GM12891 (cell line): ENCODE results near the gene CTCF.

Source experiments
- DNase-seq: peaks from one replicate; pipeline ENCODE4 v3.0.0; 2011; ENCODE audit warnings: low spot score; ENCODE audit not compliant: insufficient read length
- FAIRE-seq: peaks from 2 replicates; lab custom pipeline; 2011; peaks lifted over from hg19 to GRCh38; lab: Jason Lieb, UNC
- PAX5 ChIP-seq: IDR thresholded peaks from 2 replicates; pipeline ENCODE4 v1.6.1; 2011; ENCODE audit warnings: low read length, moderate library complexity, mild to moderate bottlenecking; ENCODE audit not compliant: insufficient read depth, severe bottlenecking
- POLR2A ChIP-seq: IDR thresholded peaks from 2 replicates; pipeline ENCODE4 v1.6.1; 2011; ENCODE audit warnings: low read depth, low read length, control low read depth
- POLR2AphosphoS5 ChIP-seq: IDR thresholded peaks from 2 replicates; pipeline ENCODE4 v1.6.1; 2011; ENCODE audit warnings: low read depth, low read length, control low read depth
- POU2F2 ChIP-seq: IDR thresholded peaks from 2 replicates; pipeline ENCODE4 v1.6.1; 2011; ENCODE audit warnings: low read depth, mild to moderate bottlenecking, control low read depth, low read length, moderate library complexity
- SPI1 ChIP-seq: IDR thresholded peaks from 2 replicates; pipeline ENCODE4 v1.6.1; 2011; ENCODE audit warnings: low read depth, low read length, control low read depth
- TAF1 ChIP-seq: IDR thresholded peaks from 2 replicates; pipeline ENCODE4 v1.6.1; 2011; ENCODE audit warnings: low read depth, low read length, control low read depth

The CTCF gene

DNA sequence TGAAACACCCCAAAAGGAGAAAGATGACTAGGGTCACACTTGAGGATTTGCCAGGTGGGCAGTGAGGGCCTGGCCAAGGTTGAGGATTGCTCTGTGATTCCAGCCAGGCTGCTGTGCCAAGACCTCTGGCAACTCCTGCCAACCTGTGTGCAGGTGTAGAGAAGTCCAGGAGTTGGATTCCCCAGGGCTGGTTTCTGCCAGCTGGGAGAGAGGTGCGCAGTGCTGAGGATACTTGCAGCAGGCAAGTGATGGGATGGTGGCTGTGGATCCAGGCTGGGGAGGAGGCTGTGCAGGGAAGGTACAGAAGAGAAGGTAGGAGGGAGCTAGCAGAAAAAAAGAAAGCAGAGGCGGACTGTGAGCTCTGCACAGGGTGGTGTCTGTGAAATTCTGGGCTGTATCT, 27.1 kb upstream of the CTCF start:
- no peak for TF ChIP-seq POU2F2
- no peak for TF ChIP-seq SPI1
- no peak for TF ChIP-seq TAF1
- no peak for TF ChIP-seq POLR2A
- DNase-seq, result no peak
- no peak for FAIRE-seq

DNA sequence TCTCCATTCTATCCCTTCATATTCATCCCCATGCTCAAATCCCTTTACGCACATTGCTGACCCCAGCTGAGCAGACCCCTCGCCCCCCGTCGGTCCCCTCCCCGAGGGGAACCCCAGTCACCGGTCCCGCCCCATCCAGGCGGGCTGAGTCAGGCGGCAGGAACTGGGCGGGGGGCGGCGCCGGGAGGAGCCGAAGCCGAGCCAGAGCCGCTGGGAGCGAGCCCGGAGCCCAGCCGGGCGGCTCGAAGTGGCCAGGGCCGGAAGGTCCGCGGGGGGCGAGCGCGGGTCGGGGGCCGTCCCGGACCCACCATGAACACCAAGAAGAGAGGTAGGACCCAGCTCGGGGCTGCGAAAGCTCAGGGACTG, 25.1 kb upstream of the CTCF start:
- no peak for DNase-seq
- peak; percentile 26 for FAIRE-seq
- no peak for TF ChIP-seq POU2F2
- no peak for TF ChIP-seq POLR2A
- no peak for TF ChIP-seq POLR2AphosphoS5
- TF ChIP-seq TAF1, result no peak
- TF ChIP-seq SPI1, result no peak
- TF ChIP-seq PAX5, result no peak

DNA sequence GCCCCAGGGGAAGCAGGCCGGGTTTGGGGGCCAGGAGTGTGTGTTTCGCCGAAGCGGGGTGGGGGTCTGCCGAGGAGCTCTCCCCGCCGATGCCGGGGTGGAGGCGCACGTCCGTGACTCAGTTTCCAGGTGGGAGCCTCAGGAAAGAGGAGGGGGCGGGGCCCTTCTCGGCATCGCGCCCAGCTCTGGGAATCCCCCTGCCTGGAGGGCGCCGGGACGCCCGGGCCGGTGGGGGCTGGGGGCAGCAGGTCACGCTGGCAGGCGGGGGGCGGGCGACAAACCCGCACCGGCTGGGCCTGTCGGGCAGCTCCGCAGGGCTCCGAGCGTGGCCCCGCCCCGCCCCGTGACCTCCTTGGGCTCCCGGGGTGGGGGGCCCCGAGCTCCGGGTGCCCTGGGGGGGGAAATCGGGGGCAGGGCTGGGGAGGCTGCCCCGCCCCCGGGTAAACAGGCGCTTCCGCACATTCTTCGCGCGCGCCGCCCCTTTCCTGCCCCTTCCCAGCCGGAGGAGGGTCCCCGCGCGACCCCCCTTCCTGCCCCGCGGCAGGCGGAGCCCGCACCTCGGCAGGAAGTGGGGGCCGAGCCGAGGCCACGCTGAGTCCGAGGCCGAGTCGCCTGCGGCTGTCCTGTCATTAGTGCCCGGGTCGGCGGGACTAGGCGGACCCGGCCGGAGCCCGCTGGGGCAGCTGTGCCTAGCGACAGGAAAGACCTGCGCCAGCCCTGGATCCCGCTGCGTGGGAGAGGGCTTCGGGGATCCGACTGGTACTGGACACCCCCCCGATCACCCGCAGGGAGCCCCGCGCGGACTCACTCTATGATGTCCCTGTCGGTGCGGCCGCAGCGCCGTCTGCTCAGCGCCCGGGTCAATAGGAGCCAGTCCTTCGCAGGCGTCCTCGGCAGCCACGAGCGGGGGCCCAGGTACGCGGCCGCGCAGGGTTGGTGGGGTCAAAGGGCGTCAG, 24.4 kb upstream of the CTCF start:
- peak; percentile 64 for FAIRE-seq
- DNase-seq, result peak; percentile 74
- TF ChIP-seq SPI1 (no peak), POLR2AphosphoS5 (no peak), PAX5 (no peak), POLR2A (no peak), TAF1 (no peak)

DNA sequence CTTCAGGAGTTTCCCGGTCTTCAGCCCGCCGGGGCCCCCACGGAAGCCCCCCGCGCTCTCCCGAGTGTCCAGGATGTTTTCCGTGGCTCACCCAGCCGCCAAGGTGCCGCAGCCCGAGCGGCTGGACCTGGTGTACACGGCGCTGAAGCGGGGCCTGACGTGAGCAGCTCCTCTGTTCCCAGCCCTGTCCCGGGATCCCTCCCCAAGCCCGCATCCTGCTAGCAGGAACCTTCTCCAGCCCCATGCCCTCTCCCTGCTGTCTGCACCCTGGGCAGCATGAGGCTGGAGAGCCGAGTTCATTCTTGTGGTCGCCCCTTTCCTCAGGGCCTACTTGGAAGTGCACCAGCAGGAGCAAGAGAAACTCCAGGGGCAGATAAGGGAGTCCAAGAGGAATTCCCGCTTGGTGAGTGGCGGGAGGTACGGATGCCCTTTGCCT, 23.6 kb upstream of the CTCF start:
- DNase-seq (no peak), FAIRE-seq (peak; percentile 47)
- no peak for TF ChIP-seq POU2F2
- TF ChIP-seq POLR2AphosphoS5, result no peak
- no peak for TF ChIP-seq PAX5
- TF ChIP-seq POLR2A, result no peak
- no peak for TF ChIP-seq SPI1
- no peak for TF ChIP-seq TAF1

DNA sequence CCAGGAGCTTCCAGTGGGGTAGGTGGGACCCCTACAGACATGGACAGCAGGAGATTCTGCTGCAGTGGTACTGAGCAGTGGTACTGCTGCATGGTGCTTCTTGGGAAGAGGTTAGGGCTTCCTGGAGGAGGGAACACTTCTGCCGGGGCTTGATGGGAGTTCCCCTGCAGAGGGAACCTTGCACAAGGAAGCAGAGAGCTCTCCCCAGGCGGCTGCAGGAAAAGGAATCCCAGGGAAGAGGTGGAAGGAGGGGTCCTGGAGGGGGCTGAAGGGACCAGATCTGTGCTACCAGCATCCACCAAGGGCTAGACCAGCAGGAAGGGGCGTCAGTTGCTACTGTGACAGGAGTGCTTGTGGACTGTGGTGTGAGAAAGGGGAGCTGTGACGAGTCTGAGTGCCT, 23.1 kb upstream of the CTCF start:
- DNase-seq (no peak), FAIRE-seq (peak; percentile 40)
- TF ChIP-seq SPI1 (no peak), POLR2A (no peak)

DNA sequence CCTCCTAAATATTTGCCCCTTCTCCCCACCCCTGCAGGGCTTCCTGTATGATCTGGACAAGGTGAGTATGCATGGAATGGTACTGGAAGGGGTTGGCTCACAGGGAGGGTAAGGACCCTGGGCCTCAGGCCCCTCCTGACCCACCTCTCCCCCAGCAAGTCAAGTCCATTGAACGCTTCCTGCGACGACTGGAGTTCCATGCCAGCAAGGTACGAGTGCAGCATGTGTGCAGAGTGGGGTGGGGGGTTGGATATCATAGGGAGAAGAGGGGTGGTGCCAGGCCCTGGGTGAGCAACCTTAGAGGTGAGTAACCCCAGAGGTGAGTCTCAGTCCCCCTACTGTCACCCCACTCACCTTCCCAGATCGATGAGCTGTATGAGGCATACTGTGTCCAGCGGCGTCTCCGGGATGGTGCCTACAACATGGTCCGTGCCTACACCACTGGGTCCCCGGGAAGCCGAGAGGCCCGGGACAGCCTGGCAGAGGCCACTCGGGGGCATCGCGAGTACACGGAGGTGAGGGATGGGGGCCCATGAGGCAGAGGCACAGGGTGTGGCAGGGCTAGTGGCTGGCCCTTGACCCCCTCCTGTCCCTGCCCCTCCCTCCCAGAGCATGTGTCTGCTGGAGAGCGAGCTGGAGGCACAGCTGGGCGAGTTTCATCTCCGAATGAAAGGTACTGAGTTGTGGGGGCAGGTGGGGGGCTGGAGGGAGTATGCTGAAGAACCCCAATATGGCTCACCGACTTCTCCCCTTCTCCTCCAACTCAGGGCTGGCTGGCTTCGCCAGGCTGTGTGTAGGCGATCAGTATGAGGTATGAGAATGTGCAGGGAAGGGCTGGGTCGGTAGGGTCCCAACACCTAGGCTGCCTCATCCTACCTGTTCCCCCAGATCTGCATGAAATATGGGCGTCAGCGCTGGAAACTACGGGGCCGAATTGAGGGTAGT, 22.4 kb upstream of the CTCF start:
- FAIRE-seq, result no peak
- no peak for TF ChIP-seq TAF1
- no peak for TF ChIP-seq POLR2AphosphoS5
- no peak for TF ChIP-seq SPI1
- TF ChIP-seq POLR2A, result no peak
- TF ChIP-seq PAX5, result no peak
- no peak for TF ChIP-seq POU2F2
- no peak for DNase-seq

DNA sequence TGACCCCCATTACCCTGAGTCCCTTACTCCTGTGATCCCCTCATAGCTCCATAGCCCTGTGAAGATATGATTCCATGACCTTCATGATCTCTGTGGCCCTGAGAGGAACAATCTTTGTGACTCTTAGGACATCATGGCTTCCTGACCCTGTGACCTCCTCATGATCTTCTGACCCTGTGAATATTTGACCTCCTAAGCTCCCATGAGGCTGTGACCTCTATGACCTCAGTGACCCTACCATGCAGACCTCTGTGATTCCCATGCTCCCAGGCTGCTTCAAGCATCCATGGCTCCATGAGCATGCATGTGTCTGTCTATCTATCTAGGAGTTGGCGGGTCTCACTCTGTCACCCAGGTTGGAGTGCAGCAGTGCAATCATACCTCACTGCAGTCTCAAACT, 21.6 kb upstream of the CTCF start:
- no peak for FAIRE-seq
- TF ChIP-seq POU2F2, result no peak
- TF ChIP-seq POLR2AphosphoS5, result no peak
- no peak for TF ChIP-seq SPI1
- TF ChIP-seq TAF1, result no peak
- DNase-seq, result no peak

DNA sequence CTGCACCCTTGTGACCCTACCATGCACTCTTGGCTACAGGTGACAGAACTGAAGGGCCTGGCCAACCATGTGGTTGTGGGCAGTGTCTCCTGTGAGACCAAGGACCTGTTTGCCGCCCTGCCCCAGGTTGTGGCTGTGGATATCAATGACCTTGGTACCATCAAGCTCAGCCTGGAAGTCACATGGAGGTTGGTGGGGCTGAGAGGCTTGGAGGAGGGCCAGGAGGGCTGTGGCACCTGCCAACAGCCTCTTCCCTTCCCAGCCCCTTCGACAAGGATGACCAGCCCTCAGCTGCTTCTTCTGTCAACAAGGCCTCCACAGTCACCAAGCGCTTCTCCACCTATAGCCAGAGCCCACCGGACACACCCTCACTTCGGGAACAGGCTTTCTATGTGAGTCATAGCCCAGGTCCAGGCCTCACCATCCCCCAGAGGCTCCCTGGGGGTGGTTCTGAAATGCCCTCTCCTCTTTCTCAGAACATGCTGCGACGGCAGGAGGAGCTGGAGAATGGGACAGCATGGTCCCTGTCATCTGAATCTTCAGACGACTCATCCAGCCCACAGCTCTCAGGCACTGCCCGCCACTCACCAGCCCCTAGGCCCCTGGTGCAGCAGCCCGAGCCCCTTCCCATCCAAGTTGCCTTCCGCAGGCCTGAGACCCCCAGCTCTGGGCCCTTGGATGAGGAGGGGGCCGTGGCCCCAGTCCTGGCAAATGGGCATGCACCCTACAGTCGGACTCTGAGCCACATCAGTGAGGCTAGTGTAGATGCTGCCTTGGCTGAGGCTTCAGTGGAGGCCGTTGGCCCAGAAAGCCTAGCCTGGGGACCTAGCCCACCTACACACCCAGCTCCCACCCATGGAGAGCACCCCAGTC, 20.7 kb upstream of the CTCF start:
- TF ChIP-seq POLR2AphosphoS5 (no peak; the same call in 1 of the 2 replicates), POU2F2 (0 out of 2 replicates have a peak, but pooled peaks have one; percentile 20)
- FAIRE-seq (no peak), DNase-seq (no peak)

DNA sequence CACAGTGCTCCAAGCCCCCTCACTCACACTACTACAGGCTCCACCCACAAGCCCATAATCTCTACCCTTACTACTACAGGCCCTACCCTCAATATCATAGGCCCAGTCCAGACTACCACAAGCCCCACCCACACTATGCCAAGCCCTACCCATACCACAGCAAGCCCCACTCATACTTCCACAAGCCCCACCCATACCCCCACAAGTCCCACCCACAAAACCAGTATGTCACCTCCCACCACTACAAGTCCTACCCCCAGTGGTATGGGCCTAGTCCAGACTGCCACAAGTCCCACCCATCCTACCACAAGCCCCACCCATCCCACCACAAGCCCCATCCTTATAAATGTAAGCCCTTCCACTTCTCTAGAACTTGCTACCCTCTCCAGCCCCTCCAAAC, 19.9 kb upstream of the CTCF start:
- DNase-seq, result peak; percentile 91
- TF ChIP-seq SPI1, result no peak
- 0 out of 2 replicates have a peak, but pooled peaks have one; percentile 21 for TF ChIP-seq POU2F2
- 0 out of 2 replicates have a peak, but pooled peaks have one; percentile 11 for TF ChIP-seq POLR2AphosphoS5
- FAIRE-seq, result peak; percentile 93
